ENCODE measurements around the gene PDE10A. TPM values are rescaled to one million over a fixed set of nuclear protein-coding genes. Genes with fewer than 3 reads are reported as not detected.

PDE10A gene
- total RNA-seq, 1 experiment from 2014 or later: 0.31 TPM

DNA sequence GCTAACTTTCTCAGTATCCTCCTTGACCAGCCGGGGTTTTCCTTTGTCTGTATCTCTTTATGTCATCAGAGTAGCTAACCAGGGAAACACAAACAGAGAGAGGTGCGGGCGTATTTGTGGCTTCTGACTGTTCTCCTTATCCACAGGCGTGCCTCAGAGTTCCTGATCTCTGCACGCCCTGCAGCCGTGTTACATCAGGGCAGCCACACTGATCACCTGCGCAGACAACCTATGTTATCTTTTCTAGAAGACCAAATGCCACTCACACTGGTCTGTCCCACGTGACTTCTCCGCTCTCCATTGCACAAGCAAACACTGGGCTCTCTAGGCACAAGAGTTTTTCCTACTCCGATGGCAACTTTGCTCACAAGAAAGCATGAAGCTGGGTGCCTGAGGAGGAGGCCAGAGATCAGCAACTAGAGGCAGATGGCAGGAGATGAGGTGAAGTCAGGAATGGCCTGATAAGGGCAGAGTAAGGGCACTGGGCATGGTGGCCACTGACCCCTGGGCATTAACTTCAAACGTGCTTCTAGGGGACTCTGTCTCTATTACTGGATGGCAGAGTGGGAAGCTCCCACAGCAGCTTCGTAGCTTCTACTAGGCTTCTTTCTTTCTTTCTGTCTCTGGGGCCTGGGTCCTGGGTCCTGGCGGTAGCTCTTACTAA is 4.5 kb downstream of the PDE10A start:
- H2AK5ac ChIP-seq (ENCODE audit: insufficient read length, low read length): no peak overlapping the region
- H2BK12ac ChIP-seq (ENCODE audit: insufficient read length, low read depth, low read length): no peak overlapping the region
- no peak overlapping the region for H3K9ac ChIP-seq (ENCODE audit: extremely low read depth, insufficient read length, low read length)
- no peak for TF ChIP-seq CTCF (conservative IDR thresholded peaks at IDR 0.05)
- H3K23ac ChIP-seq (ENCODE audit: insufficient read length, low read depth, low read length): no peak overlapping the region
- H4K20me1 ChIP-seq (ENCODE audit: control insufficient read depth, insufficient read depth, insufficient read length): no peaks in the 10 kb centered on the region
- no peak overlapping the region for H2BK20ac ChIP-seq (ENCODE audit: low read depth, low read length, poor library complexity, severe bottlenecking)
- no peak overlapping the region for H3K4me2 ChIP-seq (ENCODE audit: insufficient read depth, insufficient read length, low read length)
- H2BK15ac ChIP-seq (ENCODE audit: low read depth, low read length): no peak overlapping the region
- H3K18ac ChIP-seq (ENCODE audit: insufficient read length, low read depth, low read length): no peak overlapping the region
- no peak for DNase-seq
- no peaks in the 10 kb centered on the region for H3K9me3 ChIP-seq (ENCODE audit: control insufficient read depth, low read depth, low read length)
- no CpG with 5 or more reads among the region's 13 CpGs for WGBS (ENCODE audit: extremely low coverage, insufficient read length, low lambda C conversion rate)
- peaks cover 0 to 6% (median 0%) of the 10 kb centered on the region in 3 experiments; a peak in 2 of 7 replicates for H3K36me3 Mint-ChIP-seq (ENCODE audit: insufficient read depth in 1 of 3, low read depth in 3 of 3)
- no peaks in the 10 kb centered on the region for H3K4me1 ChIP-seq (ENCODE audit: insufficient read depth, low read length)
- H3K27ac ChIP-seq (ENCODE audit: insufficient read length, low read depth, low read length): no peak overlapping the region
- H3K4ac ChIP-seq (ENCODE audit: low read depth, low read length): no peak overlapping the region
- H4K5ac ChIP-seq (ENCODE audit: insufficient read length, low read depth, low read length): no peak overlapping the region
- H2AFZ ChIP-seq (ENCODE audit: low read length): no peak overlapping the region
- peaks cover 0 to 3% of the 10 kb centered on the region in 2 experiments; a peak in 1 of 5 replicates for H3K9me3 Mint-ChIP-seq
- H4K8ac ChIP-seq (replicated peaks; ENCODE audit: insufficient read length, low read depth, low read length): no peak overlapping the region
- H3K4me1 Mint-ChIP-seq: peaks cover 8 to 20% of the 10 kb centered on the region in 2 experiments
- H3K27me3 ChIP-seq (ENCODE audit: insufficient read depth, low read length): peaks cover 42% of the 10 kb centered on the region
- H3K14ac ChIP-seq (ENCODE audit: insufficient read depth, low read length): no peak overlapping the region
- no peak overlapping the region for H3K27ac Mint-ChIP-seq
- no peak overlapping the region; a peak in 1 of 5 replicates for H3K4me3 Mint-ChIP-seq
- no peaks in the 10 kb centered on the region for H3K79me1 ChIP-seq (ENCODE audit: insufficient read depth, low read depth, low read length, poor library complexity, severe bottlenecking)
- no peak overlapping the region for H2BK5ac ChIP-seq (ENCODE audit: insufficient read length, low read length)
- no peak overlapping the region for H3K56ac ChIP-seq (ENCODE audit: insufficient read length, low read depth, low read length)
- H2BK120ac ChIP-seq (ENCODE audit: low read depth, low read length, poor library complexity, severe bottlenecking): no peak overlapping the region
- peaks cover 21% of the 10 kb centered on the region for H3K23me2 ChIP-seq (ENCODE audit: insufficient read length, low read depth, low read length, poor library complexity, severe bottlenecking)
- H3K27me3 Mint-ChIP-seq (ENCODE audit: low read depth): peaks cover 55% of the 10 kb centered on the region
- H3T11ph ChIP-seq (ENCODE audit: low read length): no peak overlapping the region
- no peaks in the 10 kb centered on the region for H3K79me2 ChIP-seq (ENCODE audit: insufficient read depth, low read length)
- no peak overlapping the region for H4K91ac ChIP-seq (ENCODE audit: insufficient read length, low read depth, low read length)

Measured in H9 (cell line).